ENCODE measurements around the gene DPRX.

The DPRX gene, protein sequence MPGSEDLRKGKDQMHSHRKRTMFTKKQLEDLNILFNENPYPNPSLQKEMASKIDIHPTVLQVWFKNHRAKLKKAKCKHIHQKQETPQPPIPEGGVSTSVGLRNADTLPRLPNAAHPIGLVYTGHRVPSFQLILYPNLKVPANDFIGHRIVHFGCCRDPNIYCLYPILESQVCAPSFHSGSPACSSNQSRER

DNA sequence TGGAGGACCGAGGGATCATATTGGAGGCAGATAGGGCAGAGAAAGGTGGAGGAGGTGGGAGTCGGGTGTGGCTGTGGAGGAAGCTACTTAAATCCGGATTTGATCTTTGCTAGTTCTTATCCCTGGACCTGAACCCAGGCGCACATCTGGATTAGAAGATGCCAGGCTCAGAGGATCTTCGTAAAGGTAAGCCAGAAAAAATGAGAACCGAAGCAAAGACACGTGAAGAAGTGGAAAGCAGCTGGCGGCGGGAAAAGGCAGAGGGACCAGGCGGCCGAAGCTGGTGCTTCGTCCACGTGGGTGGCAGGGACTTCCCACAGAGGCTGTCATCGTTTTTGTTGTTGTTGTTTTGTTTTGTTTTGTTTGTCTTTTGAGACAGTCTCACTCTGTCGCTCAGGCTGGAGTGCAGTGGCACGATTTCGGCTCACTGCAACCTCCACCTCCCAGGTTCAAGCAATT, at the start of gene DPRX:
DPRX (plus strand) TSS at position 51 of the 459 bp plus-strand sequence; CDS start at position 159, 108 bp downstream.
- no peak for DNase-seq

GRCh38 chr19:53583181-53583580, 48.6 kb upstream of the DPRX start:
- no peak for DNase-seq

DNA sequence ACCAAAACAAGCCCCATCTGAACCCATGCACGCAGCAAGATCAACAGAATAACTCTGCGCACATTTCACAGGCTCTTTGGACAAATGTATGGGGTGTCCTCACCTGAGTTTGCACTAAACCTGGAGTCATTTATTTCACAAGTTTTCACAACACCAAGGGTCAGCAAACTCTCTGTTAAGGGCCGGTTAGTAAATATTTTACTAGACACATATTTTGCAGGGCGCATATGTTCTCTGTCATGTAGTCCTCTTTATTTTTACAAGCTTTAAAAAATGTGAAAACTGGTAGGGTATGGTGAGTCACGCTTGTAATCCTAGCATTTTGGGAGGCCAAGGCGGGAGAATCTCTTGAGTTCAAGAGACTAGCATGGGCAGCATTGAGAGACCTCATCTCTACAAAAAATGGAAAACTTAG, 45.5 kb upstream of the DPRX start:
- no peak for DNase-seq

GRCh38 chr19:53594811-53595509, 36.8 kb upstream of the DPRX start:
- DNase-seq: no peak

GRCh38 chr19:53595510-53595867, 36.3 kb upstream of the DPRX start:
- DNase-seq: no peak

DNA sequence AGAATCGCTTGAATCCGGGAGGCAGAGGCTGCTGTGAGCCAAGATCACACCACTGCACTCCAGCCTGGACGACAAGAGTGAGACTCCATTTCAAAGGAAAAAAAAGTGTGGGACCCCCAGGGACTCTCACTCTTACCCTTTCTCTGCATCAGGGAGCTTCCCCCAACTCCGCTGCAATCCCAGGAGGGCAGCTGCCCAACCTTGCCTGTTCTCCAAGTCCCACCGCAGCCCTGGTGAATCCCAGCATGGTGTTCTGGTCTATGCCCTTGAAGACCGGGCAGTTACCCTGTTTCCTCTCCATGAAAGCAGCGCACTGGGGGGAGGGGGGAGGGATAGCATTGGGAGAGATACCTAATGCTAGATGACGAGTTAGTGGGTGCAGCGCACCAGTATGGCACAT, 35.7 kb upstream of the DPRX start:
- DNase-seq: no peak

- DNase-seq: no peak
These were observed 34.8 kb upstream of the DPRX start for GRCh38 chr19:53597023-53597422.

- no peak for DNase-seq
These were observed 33.4 kb upstream of the DPRX start for GRCh38 chr19:53598361-53598760.

- no peak for DNase-seq
These were observed 31.6 kb upstream of the DPRX start for GRCh38 chr19:53600217-53600616.

DNA sequence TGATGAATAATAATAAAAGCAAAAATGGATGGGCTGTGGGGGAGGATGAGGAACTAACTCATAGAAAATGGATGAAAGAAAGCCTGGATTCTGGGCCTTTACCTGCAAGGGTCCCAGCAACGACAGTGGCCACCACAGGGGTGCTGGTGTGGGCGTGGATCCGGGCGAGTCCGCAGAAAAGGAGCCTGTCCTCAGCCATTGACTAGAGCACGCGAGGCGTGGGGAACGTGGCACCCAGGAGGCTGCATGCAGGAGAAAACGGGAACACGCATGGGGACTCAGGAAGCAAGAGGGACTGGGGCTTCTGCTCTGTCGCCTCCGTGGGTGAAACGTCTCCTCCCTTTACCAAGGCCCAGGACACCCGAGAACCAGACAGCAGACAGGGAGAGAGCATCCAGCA, 25.8 kb upstream of the DPRX start:
- DNase-seq: no peak

DNA sequence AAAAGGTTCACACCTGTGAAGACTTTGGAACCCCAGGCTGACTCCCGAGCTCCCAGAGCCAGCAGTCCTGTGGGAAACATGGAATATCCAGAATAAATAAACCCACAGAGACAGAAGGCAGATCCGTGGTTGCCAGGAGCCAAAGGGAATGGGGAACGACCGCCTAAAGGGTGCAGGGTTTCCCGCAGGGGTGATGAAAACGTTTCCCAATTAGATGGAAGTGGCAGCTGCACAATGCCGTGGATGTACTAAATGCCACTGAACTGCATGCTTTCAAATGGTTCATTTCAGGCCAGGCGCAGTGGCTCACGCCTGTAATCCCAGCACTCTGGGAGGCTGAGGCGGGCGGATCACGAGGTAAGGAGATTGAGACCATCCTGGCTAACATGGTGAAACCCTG, 23.4 kb upstream of the DPRX start:
- no peak for DNase-seq

GRCh38 chr19:53612762-53613526, 18.9 kb upstream of the DPRX start:
- DNase-seq: no peak

DNA sequence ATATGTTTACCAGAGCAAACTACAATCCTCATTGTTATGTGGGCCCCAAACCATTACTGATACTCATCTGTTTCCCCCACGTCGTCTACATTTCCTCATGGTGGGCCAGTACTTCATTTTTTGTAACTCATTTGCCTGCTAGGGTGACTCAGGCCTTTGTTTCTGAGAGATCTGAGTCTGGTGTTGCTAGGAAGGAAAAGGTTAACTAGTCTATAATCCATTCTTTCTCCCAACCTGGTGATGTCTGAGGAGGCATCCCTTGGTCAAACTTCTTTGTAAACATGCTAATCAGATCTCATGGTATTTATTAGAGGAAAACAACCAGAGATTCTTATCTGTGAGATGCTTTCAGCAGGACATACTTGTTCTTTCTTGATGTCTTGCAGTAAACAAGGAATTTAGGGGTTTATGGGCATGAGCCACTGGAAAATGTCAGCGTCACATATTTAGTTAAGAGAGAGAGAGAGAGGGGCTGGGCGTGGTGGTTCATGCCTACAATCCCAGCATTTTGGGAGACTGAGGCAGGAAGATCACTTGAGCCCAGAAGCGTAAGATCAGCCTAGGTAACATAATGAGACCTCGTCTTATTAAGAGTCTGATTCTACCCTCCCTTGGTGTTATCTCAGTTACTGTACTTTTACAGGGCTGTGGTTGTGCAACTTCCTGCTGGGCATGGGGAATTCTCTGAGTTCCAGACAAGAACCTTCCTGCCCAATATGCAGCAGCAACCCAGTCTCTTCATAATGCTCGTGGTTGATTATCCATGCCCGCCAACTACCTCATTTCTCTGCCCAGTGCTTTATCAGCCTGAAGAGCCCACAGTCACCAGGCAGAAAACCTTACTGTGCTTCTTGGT, 9.7 kb upstream of the DPRX start:
- no peak for DNase-seq

DNA sequence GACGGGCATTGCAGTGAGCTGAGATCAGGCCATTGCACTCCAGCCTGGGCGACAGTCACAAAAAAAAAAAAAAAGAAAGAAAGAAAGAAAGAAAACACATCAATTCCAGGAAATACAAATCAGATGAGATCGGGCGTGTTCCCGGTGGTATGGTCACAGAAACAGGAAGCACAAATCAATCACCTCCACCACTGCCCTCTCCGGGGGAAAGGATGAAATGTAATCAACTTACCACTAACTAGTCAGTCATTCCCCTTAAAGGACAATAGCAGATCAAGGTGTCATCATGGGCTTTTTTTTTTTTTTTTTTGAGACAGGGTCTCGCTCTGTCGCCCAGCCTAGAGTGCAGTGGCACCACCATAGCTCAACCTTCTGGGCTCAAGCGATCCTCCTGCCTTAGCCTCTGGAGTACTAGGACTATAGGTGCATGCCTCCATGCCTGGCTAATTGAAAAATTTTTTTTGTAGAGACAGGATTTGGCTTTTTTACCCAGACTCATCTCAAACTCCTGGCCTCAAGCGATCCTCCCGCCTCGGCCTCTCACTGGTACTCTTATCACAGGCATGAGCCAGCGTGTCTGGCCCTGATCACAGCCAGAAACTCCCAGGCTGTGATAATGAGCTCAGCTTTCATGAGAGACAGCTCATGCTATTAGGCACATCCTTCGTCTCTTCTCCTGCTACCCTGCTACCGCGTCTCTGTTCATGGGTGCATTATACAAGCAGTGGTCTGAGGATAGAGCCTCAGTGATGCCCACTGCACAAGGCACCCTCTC, 6.8 kb upstream of the DPRX start:
- no peak for DNase-seq

- no peak for DNase-seq
These were observed 5.3 kb upstream of the DPRX start for GRCh38 chr19:53626486-53626885.

DNA sequence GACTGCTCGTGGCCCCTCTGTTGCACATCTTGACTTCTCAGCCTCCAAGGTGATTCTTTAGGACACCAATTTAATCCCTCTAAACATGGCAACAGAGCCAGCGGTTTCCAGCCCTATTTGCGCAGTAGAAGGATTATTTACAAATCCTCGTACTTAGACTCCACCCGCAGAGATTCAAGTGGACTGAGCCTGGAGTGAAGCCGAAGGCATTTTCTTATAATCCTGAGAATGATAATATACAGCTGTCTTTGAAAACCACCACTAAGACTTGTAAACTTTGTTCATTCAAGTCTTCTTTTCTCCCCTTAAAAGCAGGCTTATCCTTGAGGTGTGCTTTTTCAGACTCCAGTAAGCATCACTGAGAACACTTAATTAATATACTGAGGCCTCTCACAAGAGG, 4.8 kb upstream of the DPRX start:
- no peak for DNase-seq

- DNase-seq: no peak
These were observed 3.0 kb downstream of the DPRX start for GRCh38 chr19:53634768-53635167.

DNA sequence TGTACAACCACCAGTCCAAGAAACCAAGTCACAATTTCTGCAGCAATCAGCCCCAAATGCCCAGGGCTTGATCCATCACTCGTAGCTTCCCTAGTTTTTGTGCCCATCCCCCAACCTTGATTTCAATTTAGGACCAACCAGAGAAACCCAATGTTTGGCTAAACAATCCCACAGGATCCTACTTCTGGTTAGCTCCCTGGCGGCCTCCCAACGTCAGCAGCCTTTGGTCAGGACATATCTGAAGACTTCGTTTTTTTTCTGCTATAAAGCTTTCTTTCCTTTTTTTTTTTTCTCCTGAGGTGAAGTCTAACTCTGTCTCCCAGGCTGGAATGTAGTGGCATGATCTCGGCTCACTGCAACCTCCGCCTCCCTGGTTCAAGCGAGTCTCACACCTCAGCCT, 7.7 kb downstream of the DPRX start:
- DNase-seq: no peak

DNA sequence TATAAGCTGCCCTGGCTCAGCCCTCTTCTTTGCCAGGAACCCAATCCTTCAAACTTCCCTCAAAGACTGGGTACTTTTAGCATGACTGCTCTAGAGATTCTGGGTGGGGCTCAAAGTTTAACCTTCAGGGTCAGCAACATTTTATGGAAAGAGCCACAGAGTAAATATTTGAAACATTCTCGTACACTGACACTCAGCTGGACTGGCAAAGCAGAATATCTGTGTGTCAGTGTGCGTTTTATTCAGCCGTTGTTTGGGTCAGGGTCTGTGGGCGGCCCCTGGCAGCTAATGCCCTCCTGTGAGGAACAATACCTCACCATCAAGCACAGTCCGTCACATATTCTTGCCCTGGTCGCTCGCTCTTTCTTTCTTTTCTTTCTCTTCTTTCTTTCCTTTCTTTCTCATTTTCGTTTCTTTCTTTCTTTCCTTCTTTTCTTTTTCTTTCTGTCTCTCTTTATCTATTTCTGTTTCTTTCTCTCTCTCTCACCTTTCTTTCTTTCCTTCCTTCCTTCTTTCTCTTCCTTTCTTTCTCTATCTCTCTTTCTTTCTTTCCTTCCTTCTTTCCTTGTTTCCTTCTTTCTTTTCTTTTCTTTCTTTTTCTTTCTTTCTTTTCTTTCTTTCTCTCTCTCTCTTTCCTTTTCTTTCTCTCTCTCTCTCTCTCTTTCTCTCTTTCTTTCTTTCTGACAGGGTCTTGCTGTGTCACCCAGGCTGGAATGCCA, 10.7 kb downstream of the DPRX start:
- DNase-seq: no peak

- no peak for DNase-seq
These were observed 12.4 kb downstream of the DPRX start for GRCh38 chr19:53644061-53644816.

GRCh38 chr19:53646144-53646543, 14.3 kb downstream of the DPRX start:
- no peak for DNase-seq

All from NCI-H1092 treated with DMSO at 0.1 percent for 48 hours (cell line).